LHCN-M2 (cell line): ENCODE measurements around the gene TDRD3. TPM values are rescaled to one million over a fixed set of nuclear protein-coding genes. Genes with fewer than 3 reads are reported as not detected.

ENCODE experiments used
- DNase-seq: peaks from one replicate; pipeline ENCODE4 v3.0.0-alpha.2; 2012; ENCODE audit warnings: low read depth
- total RNA-seq: library from RNA; depleted of rRNA; stranded (reverse); fragments of >200 nt; gene quantifications from 2 replicates; pipeline ENCODE4 v1.2.3, GENCODE V29; 2014

The TDRD3 gene
- total RNA-seq, 1 experiment from 2014 or later: 14.2 TPM

GRCh38 chr13:60572003-60572798 is 175.2 kb downstream of the TDRD3 start:
- peak; percentile 75 for DNase-seq

GRCh38 chr13:60572855-60573254 is 175.8 kb downstream of the TDRD3 start:
- DNase-seq: no peak

- no peak for DNase-seq
Observed at GRCh38 chr13:60574735-60575134, 177.7 kb downstream of the TDRD3 start.

- DNase-seq: no peak
Observed at GRCh38 chr13:60575142-60575541, 178.1 kb downstream of the TDRD3 start.

GRCh38 chr13:60577761-60578160 is 180.7 kb downstream of the TDRD3 start:
- DNase-seq: no peak

- DNase-seq: peak; percentile 61
Observed at GRCh38 chr13:60583196-60583888, 186.3 kb downstream of the TDRD3 start.

- DNase-seq: peak; percentile 51
Observed at GRCh38 chr13:60583911-60584753, 187.1 kb downstream of the TDRD3 start.

- DNase-seq: no peak
Observed at GRCh38 chr13:60584976-60585375, 188.0 kb downstream of the TDRD3 start.

- DNase-seq: peak; percentile 9
Observed at GRCh38 chr13:60590800-60591747, 194.1 kb downstream of the TDRD3 start.

GRCh38 chr13:60603049-60603448 is 206.0 kb downstream of the TDRD3 start:
- no peak for DNase-seq

GRCh38 chr13:60604058-60604457 is 207.0 kb downstream of the TDRD3 start:
- no peak for DNase-seq

GRCh38 chr13:60608954-60609353 is 211.9 kb downstream of the TDRD3 start:
- DNase-seq: no peak

GRCh38 chr13:60611523-60611922 is 214.5 kb downstream of the TDRD3 start:
- DNase-seq: no peak

- no peak for DNase-seq
Observed at GRCh38 chr13:60612593-60612992, 215.6 kb downstream of the TDRD3 start.

GRCh38 chr13:60613080-60613479 is 216.1 kb downstream of the TDRD3 start:
- no peak for DNase-seq

GRCh38 chr13:60617991-60618733 is 221.1 kb downstream of the TDRD3 start:
- DNase-seq: peak; percentile 23

- DNase-seq: no peak
Observed at GRCh38 chr13:60619461-60619860, 222.4 kb downstream of the TDRD3 start.

- no peak for DNase-seq
Observed at GRCh38 chr13:60620611-60621395, 223.8 kb downstream of the TDRD3 start.

GRCh38 chr13:60623151-60623550 is 226.1 kb downstream of the TDRD3 start:
- no peak for DNase-seq
